IPS-NIHi11 (cell line): Measurements from ENCODE around the gene RPSA.
"Not testable (repeated sequence)": the region's sequence is repeated elsewhere in the genome, so short reads cannot be mapped to it uniquely, and the experiment has no call there.

ENCODE experiments used
- DNase-seq: peaks from one replicate; pipeline ENCODE4 v3.0.0; 2012; ENCODE audit warnings: mixed read lengths, low spot score

RPSA gene

GRCh38 chr3:39456159-39456558, 49.6 kb downstream of the RPSA start:
- no peak for DNase-seq

DNA sequence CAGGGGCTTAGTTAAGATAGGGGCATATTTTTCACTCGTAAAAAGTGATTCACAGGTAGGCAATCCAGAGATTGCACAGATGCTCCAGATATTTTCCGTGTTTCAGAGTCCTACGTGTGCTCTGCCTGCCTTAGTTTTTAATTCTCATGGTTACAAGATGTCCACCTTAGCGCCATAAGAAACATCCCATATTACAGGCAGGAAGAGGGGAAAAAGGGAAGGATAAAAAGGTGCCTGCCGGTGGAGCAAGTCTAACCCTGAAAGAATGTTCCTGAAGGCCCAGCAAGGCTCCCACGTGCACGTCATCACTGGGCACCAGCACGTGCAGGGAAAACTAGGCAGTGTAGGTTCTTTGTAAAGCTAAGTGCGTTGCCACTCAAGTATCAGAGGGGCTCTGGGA, 50.8 kb downstream of the RPSA start:
- no peak for DNase-seq

GRCh38 chr3:39458579-39458978, 52.1 kb downstream of the RPSA start:
- not testable (repeated sequence) for DNase-seq

DNA sequence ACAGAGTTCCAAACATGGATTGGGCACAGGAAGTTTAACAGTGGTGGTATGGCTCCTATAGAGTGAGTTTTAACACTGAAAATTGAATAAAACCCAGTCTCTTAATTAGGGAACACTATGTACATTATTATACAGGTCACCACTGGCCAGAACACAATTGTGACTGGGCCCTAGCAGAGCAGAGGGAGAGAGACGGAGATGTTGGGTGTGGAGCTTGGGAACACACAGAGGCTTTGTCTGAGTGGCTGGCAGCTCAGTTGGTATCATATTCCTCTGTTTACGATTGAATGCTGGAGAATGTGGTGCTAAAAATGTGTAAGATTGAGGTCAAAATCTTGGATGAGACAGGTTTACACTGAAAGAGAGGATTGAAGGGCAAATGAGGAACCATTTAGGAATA, 54.2 kb downstream of the RPSA start:
- DNase-seq, result no peak
